Muscle of back (tissue), 13 donors: ENCODE measurements around the gene TCAP. TPM values are rescaled to one million over a fixed set of nuclear protein-coding genes. Genes with fewer than 3 reads are reported as not detected.
A peak's percentile ranks its signal among the peaks of the same experiment; 100 is the strongest.

Source experiments
- DNase-seq, 3 donors: peaks; one replicate each; pipeline versions ENCODE4 v3.0.0 to v3.0.0-alpha.2; 2013
- long read RNA-seq, 9 donors: transcript quantifications; one replicate each; lab custom pipeline, GENCODE V29; 2026
- polyA plus RNA-seq, 10 donors: library from polyadenylated mRNA; unstranded; fragments of 120-200 nt; gene quantifications; one replicate each; pipeline ENCODE4 v1.2.1, GENCODE V29; 2013; ENCODE audit not compliant: insufficient read length in 10 of 10

TCAP gene, protein sequence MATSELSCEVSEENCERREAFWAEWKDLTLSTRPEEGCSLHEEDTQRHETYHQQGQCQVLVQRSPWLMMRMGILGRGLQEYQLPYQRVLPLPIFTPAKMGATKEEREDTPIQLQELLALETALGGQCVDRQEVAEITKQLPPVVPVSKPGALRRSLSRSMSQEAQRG
- polyA plus RNA-seq, result 100 to 1,000 TPM; 193 to 440 (median 306) TPM
- long read RNA-seq, donor 1, transcript TCAP-201 (2 exons, 2,123 nt), result major isoform, 202 of 207 reads
- long read RNA-seq, donor 1, partial matches to known transcripts, result 0 of 207 reads
- long read RNA-seq, donor 1, other reads (novel, unspliced or antisense), result 5 of 207 reads
- long read RNA-seq, donor 2, transcript TCAP-201 (2 exons, 2,123 nt), result major isoform, 111 of 269 reads
- long read RNA-seq, donor 2, partial matches to known transcripts, result 158 of 269 reads
- long read RNA-seq, donor 2, other reads (novel, unspliced or antisense), result 0 of 269 reads
- long read RNA-seq, donor 3, result 0 reads
- long read RNA-seq, donor 4, transcript TCAP-201 (2 exons, 2,123 nt), result major isoform, 117 of 183 reads
- long read RNA-seq, donor 4, partial matches to known transcripts, result 66 of 183 reads
- long read RNA-seq, donor 4, other reads (novel, unspliced or antisense), result 0 of 183 reads
- long read RNA-seq, donor 5, transcript TCAP-201 (2 exons, 2,123 nt), result major isoform, 109 of 109 reads
- long read RNA-seq, donor 5, partial matches to known transcripts, result 0 of 109 reads
- long read RNA-seq, donor 5, other reads (novel, unspliced or antisense), result 0 of 109 reads
- long read RNA-seq, donor 6, transcript TCAP-201 (2 exons, 2,123 nt), result major isoform, 149 of 149 reads
- long read RNA-seq, donor 6, partial matches to known transcripts, result 0 of 149 reads
- long read RNA-seq, donor 6, other reads (novel, unspliced or antisense), result 0 of 149 reads
- long read RNA-seq, donor 7, transcript TCAP-201 (2 exons, 2,123 nt), result major isoform, 101 of 101 reads
- long read RNA-seq, donor 7, partial matches to known transcripts, result 0 of 101 reads
- long read RNA-seq, donor 7, other reads (novel, unspliced or antisense), result 0 of 101 reads
- long read RNA-seq, donor 8, transcript TCAP-201 (2 exons, 2,123 nt), result major isoform, 50 of 50 reads
- long read RNA-seq, donor 8, partial matches to known transcripts, result 0 of 50 reads
- long read RNA-seq, donor 8, other reads (novel, unspliced or antisense), result 0 of 50 reads
- long read RNA-seq, donor 9, transcript TCAP-201 (2 exons, 2,123 nt), result major isoform, 14 of 14 reads
- long read RNA-seq, donor 9, partial matches to known transcripts, result 0 of 14 reads
- long read RNA-seq, donor 9, other reads (novel, unspliced or antisense), result 0 of 14 reads

- DNase-seq, result peak in 1 of 3 donors; percentile 45
These were observed at the start of gene TCAP for GRCh38 chr17:39664581-39665561. Gene TCAP, plus strand, starts transcription at chr17:39665349. Its CDS starts 11 bp downstream, at chr17:39665360.

DNA sequence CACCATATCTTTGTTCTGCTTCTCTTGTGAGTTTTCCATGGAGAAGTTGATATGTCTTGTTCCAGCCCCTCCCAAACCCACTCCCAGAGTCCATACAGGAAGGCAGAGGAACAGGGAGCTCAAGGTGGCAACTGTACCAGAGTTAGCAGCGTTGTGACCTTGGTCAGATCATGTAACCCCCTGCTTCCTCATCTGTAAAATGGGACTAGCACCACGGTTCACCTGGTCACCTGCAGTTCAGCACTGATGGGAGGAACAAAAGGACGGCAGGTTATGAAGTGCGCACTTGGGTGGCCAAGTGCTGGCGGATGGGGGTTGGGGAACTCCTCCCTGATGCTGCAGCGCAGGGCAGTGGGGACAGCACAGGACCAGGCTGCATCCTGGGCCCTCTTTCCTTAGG, 49.7 kb upstream of the TCAP start:
- no peak for DNase-seq

- DNase-seq, result no peak
These were observed 48.1 kb upstream of the TCAP start for GRCh38 chr17:39617100-39617445.

- peak in 1 of 3 donors; percentile 49 for DNase-seq
These were observed 47.5 kb upstream of the TCAP start for GRCh38 chr17:39617446-39618245.

DNA sequence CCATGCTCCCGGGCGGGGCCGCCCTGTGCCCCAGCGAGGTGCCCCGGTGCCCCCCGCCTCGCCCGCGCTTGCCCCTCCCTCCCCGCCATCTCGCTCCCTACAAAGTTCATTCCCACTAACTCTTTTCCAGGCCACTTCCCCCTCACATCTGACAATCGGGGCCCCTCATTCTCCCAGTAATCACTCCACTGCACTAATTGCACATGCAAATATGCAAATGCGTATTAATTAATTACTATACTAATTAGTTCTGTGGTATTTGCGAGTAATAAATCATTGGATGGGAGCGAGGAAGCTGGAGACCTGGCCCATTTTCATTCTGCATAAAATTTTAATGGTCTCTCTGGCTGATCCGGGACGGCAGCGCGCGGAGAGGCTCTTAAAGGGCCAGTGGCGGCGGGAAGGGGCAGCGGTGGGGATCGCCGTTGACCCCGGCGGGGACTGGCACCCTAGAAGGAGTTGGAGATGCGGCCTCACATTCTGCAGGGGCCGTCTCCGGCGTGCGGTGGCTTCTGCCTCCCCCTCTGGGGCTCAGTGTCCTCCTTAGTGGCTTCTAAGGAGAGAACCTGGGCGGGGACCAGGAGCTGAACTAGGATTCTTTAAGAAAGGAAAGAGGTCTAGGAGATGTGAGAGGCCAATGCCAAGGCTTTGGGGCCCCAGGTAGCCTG, 46.8 kb upstream of the TCAP start:
- peak in 1 of 3 donors; percentile 56 for DNase-seq

GRCh38 chr17:39618956-39619785, 46.0 kb upstream of the TCAP start:
- no peak for DNase-seq

- DNase-seq, result no peak
These were observed 45.4 kb upstream of the TCAP start for GRCh38 chr17:39619786-39620101.

GRCh38 chr17:39621523-39622379, 43.4 kb upstream of the TCAP start:
- DNase-seq, result peak; percentile 76 to 91 (median 89)

GRCh38 chr17:39622380-39623006, 42.7 kb upstream of the TCAP start:
- DNase-seq, result no peak

DNA sequence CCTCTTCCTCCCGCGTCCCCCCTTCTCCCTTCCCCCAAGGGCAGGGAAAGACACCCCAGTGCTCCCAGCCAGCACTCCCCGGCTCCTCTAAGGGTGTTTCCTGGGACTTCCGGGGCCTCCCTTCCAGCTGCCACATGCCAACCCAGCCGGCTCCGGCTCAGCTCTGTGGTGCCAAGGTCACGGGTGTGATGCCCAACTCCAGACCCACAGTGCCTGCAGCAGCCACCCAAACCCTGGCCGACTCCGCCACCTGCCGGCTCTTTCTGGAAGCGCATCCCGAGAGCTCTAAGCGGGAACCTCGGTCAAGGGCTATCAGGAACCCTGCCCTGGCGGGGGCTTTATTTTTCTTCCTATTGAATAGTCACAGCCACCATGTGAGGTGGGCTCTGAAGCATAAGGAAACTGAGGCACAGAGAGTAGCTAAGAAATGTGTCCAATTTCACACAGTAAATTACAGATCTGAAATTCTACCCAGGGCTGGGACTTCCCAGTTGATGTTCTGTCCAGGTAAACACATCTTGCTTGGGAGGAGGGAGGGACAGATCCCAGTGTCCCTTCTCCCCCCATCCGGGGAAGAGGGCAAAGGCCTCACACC, 41.7 kb upstream of the TCAP start:
- DNase-seq, result peak; percentile 47 to 79 (median 76)

DNA sequence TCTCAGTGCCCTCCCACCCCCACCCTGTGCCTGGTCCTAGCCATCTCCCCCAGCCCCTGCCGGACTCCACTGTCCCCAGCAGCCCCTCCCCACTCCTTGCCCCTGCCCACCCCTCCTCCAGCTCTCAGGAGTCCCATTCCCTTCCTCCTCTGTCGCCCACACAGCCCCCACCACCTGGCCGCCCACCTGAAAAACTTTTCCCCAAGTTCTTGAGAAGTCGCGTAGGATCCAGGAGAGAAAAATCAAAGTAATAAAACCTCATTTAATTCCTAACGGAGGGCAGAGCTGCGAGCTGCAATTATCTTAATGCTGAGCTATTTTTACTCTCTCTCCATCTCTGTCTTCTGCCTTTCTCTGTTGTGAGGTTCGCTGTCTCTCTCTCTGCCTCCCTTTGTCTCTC, 40.8 kb upstream of the TCAP start:
- no peak for DNase-seq

- no peak for DNase-seq
These were observed 39.9 kb upstream of the TCAP start for GRCh38 chr17:39625198-39625785.

GRCh38 chr17:39626171-39627046, 38.7 kb upstream of the TCAP start, which contains the start of gene PPP1R1B:
Gene PPP1R1B, plus strand, starts transcription at chr17:39626952. Its CDS starts 441 bp downstream, at chr17:39627393.
- peak in 1 of 3 donors; percentile 41 for DNase-seq

- no peak for DNase-seq
These were observed 38.0 kb upstream of the TCAP start for GRCh38 chr17:39627047-39627711.
